ENCODE data around the gene COLGALT1. TPM values are rescaled to one million over a fixed set of nuclear protein-coding genes. Genes with fewer than 3 reads are reported as not detected.
"Not testable (repeated sequence)": the region's sequence is repeated elsewhere in the genome, so short reads cannot be mapped to it uniquely, and the experiment has no call there.

Gene COLGALT1
- total and polyA plus RNA-seq, 9 of the 15 experiments (the other 6 are each of a cell fraction or from before 2014, with no cell fraction given) = 4.9 to 119 (median 82.6) TPM

DNA sequence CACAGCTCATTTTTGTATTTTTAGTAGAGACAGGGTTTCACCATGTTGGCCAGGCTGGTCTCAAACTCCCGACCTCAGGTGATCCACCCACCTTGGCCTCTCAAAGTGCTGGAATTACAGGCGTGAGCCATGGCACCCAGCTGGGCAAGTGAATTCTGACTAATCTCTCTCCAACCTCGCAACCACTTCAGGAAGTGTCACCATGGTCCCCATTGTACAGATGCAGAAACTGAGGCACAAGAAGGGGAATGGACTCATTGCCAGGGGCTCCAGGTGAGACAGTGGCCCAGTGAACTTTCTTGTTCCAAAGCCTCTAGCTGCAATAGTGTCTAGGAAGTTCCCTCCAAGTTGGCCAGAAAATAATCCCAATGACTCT lies 46.9 kb upstream of the COLGALT1 start:
- Histone ChIP-seq H3K79me2 (ENCODE audit: control insufficient read depth, insufficient read depth, low read length) (peaks cover 51% of the 10 kb centered on the region), H3K9ac (ENCODE audit: insufficient read depth in 1 of 2, low read depth in 2 of 2, low read length in 2 of 2) (peak overlapping the region; percentile 6 to 18; a peak in 2 of 4 replicates)
- FAIRE-seq = not testable (repeated sequence)

More for the DNA sequence above, 46.9 kb upstream of the COLGALT1 start:
- BruUV-seq (replicated peaks); DNase-seq (ENCODE audit: extremely low read depth in 1 of 4, low spot score in 3 of 4); in situ Hi-C loops (cut with MboI); ATAC-seq; H4K20me1 ChIP-seq (replicated peaks; ENCODE audit: control insufficient read depth, insufficient read depth, low read length); H3K4me3 ChIP-seq; H3K9me1 ChIP-seq (ENCODE audit: control insufficient read depth, insufficient read depth, low read length); CTCF ChIA-PET (ENCODE audit: low intra/inter-chr PET ratio); H3K9me3 ChIP-seq (replicated peaks; ENCODE audit: control insufficient read depth, insufficient read depth, low read depth, low read length); H3K36me3 ChIP-seq (ENCODE audit: control insufficient read depth, insufficient read depth, low read length); H2AFZ ChIP-seq (ENCODE audit: low read depth, low read length); H3K27me3 ChIP-seq (ENCODE audit: control insufficient read depth in 2 of 2, insufficient read depth in 2 of 2, low read length in 2 of 2); intact Hi-C loops (cut with micrococcal nuclease); TF ChIP-seq NR4A1 (CRISPR knock-in tag; IDR thresholded peaks at IDR 0.05): not testable (repeated sequence)
- Histone ChIP-seq H3K4me2 (ENCODE audit: insufficient read depth, low read length) (peak overlapping the region; percentile 14; the same call in 1 of the 2 replicates), H3K4me1 (replicated peaks in 1 of 2; ENCODE audit: control insufficient read depth in 2 of 2, insufficient read depth in 2 of 2, low read length in 2 of 2) (peaks cover 22 to 46% of the 10 kb centered on the region in 2 experiments), H3K27ac (ENCODE audit: extremely low read depth, low read depth, low read length) (peak overlapping the region; percentile 67; the same call in 1 of the 3 replicates)
- WGBS (ENCODE audit: insufficient coverage, low coverage, missing lambda C conversion rate) = 84% methylated on average over 3 of the region's 3 CpGs
- POLR2A ChIA-PET = interaction anchor here (0.6 to 1.2 kb wide), 2 partner anchors 197 to 199 kb away, joined by 3 read pairs; no protein-coding TSS in a partner anchor
- peak; percentile 88 for TF ChIP-seq RBM25 (IDR thresholded peaks at IDR 0.05; ENCODE audit: low read depth, low read length, severe bottlenecking)
- peak; percentile 53; the same call in 1 of the 2 replicates for TF ChIP-seq HDAC2 (IDR thresholded peaks at IDR 0.05)
- peak; percentile 47 for TF ChIP-seq CHD4 (IDR thresholded peaks at IDR 0.05; ENCODE audit: insufficient read depth, insufficient replicate concordance, low read depth, low read length, poor library complexity, severe bottlenecking)
- TF ChIP-seq, protein P1, sequence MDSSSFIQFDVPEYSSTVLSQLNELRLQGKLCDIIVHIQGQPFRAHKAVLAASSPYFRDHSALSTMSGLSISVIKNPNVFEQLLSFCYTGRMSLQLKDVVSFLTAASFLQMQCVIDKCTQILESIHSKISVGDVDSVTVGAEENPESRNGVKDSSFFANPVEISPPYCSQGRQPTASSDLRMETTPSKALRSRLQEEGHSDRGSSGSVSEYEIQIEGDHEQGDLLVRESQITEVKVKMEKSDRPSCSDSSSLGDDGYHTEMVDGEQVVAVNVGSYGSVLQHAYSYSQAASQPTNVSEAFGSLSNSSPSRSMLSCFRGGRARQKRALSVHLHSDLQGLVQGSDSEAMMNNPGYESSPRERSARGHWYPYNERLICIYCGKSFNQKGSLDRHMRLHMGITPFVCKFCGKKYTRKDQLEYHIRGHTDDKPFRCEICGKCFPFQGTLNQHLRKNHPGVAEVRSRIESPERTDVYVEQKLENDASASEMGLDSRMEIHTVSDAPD (CRISPR knock-in tag; IDR thresholded peaks at IDR 0.05) = 0 out of 2 replicates have a peak, but pooled peaks have one; percentile 9
- TF ChIP-seq BCOR (IDR thresholded peaks at IDR 0.05) = peak; percentile 94
- 0 out of 2 replicates have a peak, but pooled peaks have one; percentile 1 for TF ChIP-seq SUPT5H (IDR thresholded peaks at IDR 0.05)
- TF ChIP-seq CBX1 (IDR thresholded peaks at IDR 0.05; ENCODE audit: low read depth) = peak; percentile 86; the same call in 1 of the 2 replicates
- 0 out of 2 replicates have a peak, but pooled peaks have one; percentile 18 for TF ChIP-seq NR4A1 (tag; IDR thresholded peaks at IDR 0.05)
- peak; percentile 68; the same call in 1 of the 2 replicates for TF ChIP-seq SMARCA5 (IDR thresholded peaks at IDR 0.05)
- peak in 1 of 2 experiments; percentile 68; a peak in 2 of 4 replicates for TF ChIP-seq KDM1A (IDR thresholded peaks at IDR 0.05)
- TF ChIP-seq ADNP (tag; IDR thresholded peaks at IDR 0.05) = peak; percentile 85

Data from K562 (cell line).